Measurements from ENCODE around the gene KANTR. TPM values are rescaled to one million over a fixed set of nuclear protein-coding genes. Genes with fewer than 3 reads are reported as not detected.
A peak's percentile ranks its signal among the peaks of the same experiment; 100 is the strongest.

Gene KANTR
- total and polyA plus RNA-seq, 12 donors = 2.1 to 12.6 (median 7.0) TPM

- no peak for DNase-seq
- no peak for ATAC-seq
- Histone ChIP-seq H3K27ac (peak overlapping the region in 2 of 10 donors; percentile 4 to 21), H3K36me3 (no peaks in the 10 kb centered on the region), H3K9me3 (no peaks in the 10 kb centered on the region), H3K27me3 (peaks cover 0 to 42% (median 0%) of the 10 kb centered on the region in 7 donors), H3K4me1 (peaks cover 0 to 11% (median 0%) of the 10 kb centered on the region in 9 donors), H3K4me3 (peak overlapping the region in 2 of 10 donors; percentile 49 to 55)
- intact Hi-C loops (cut with DNase I) = loop anchor here in 2 of 10 donors (1.0 to 2.0 kb wide), 2 partner anchors 20 to 21 kb away; no protein-coding TSS in a partner anchor
- WGBS, 2 donors = 72 to 80% methylated on average over 9 of the region's 9 CpGs
- TF ChIP-seq CTCF (IDR thresholded peaks at IDR 0.05) = no peak
Observed at GRCh38 chrX:53072418-53073114, 21.4 kb upstream of the KANTR start.

GRCh38 chrX:53073115-53073586 is 20.8 kb upstream of the KANTR start:
- TF ChIP-seq CTCF (IDR thresholded peaks at IDR 0.05) = no peak
- peaks cover 0 to 37% (median 0%) of the 10 kb centered on the region in 7 donors for H3K27me3 ChIP-seq
- 53 to 76% methylated on average over 5 to 6 of the region's 6 CpGs for WGBS, 2 donors
- H3K4me1 ChIP-seq = peaks cover 0 to 11% (median 0%) of the 10 kb centered on the region in 9 donors
- no peak for ATAC-seq
- no peak for DNase-seq
- H3K27ac ChIP-seq = peak overlapping the region in 1 of 10 donors; percentile 21
- H3K9me3 ChIP-seq = no peaks in the 10 kb centered on the region
- intact Hi-C loops (cut with DNase I) = loop anchor here in 1 of 10 donors (2.0 kb wide), 1 partner anchor 20 kb away; no protein-coding TSS in a partner anchor
- H3K4me3 ChIP-seq = no peak overlapping the region
- no peaks in the 10 kb centered on the region for H3K36me3 ChIP-seq

DNA sequence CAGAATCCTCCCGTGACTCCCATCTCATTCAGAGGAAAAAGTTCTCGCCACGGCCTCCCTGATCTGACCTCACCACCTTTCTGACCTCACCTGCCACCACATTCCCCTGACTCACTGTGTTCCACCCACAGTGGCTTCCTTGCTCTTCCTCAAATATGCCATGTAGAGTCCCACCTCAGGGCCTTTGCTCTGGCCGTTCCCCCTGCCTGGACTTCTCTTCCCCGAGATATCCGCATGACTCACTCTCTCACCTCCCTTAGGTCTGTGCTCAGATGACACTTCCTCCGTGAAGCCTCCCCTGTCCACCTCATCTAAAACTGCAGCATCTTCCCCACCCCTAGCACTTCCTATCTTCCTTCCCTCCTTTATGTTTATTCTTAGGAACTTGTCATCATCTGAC is 18.9 kb upstream of the KANTR start:
- DNase-seq = no peak
- Histone ChIP-seq H3K4me1 (peaks cover 0 to 11% (median 0%) of the 10 kb centered on the region in 9 donors), H3K4me3 (no peak overlapping the region), H3K36me3 (no peaks in the 10 kb centered on the region), H3K27ac (no peak overlapping the region), H3K27me3 (peaks cover 0 to 25% (median 0%) of the 10 kb centered on the region in 7 donors), H3K9me3 (no peaks in the 10 kb centered on the region)
- no peak for ATAC-seq
- no peak for TF ChIP-seq CTCF (IDR thresholded peaks at IDR 0.05)
- intact Hi-C loops (cut with DNase I) = no loop called here
- WGBS, 2 donors = 80 to 88% methylated on average over 7 of the region's 7 CpGs

DNA sequence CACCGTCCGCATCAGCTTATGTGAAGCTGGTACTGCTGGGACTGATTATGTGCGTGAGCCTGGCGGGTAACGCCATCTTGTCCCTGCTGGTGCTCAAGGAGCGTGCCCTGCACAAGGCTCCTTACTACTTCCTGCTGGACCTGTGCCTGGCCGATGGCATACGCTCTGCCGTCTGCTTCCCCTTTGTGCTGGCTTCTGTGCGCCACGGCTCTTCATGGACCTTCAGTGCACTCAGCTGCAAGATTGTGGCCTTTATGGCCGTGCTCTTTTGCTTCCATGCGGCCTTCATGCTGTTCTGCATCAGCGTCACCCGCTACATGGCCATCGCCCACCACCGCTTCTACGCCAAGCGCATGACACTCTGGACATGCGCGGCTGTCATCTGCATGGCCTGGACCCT is 17.3 kb upstream of the KANTR start:
- no peak overlapping the region for H3K27ac ChIP-seq
- peaks cover 0 to 10% (median 0%) of the 10 kb centered on the region in 7 donors for H3K27me3 ChIP-seq
- H3K9me3 ChIP-seq = no peaks in the 10 kb centered on the region
- no peak overlapping the region for H3K4me3 ChIP-seq
- no peak for TF ChIP-seq CTCF (IDR thresholded peaks at IDR 0.05)
- WGBS, 2 donors = 96 to 98% methylated on average over 18 to 21 of the region's 21 CpGs
- no peak for ATAC-seq
- H3K4me1 ChIP-seq = peaks cover 0 to 9% (median 0%) of the 10 kb centered on the region in 9 donors
- H3K36me3 ChIP-seq = no peaks in the 10 kb centered on the region
- intact Hi-C loops (cut with DNase I) = no loop called here
- no peak for DNase-seq

All from heart right ventricle (tissue), 16 donors.